GM21619 (cell line): ENCODE results near the gene GRAP.
"Not testable (repeated sequence)": the region's sequence is repeated elsewhere in the genome, so short reads cannot be mapped to it uniquely, and the experiment has no call there.

Experiments used
- ATAC-seq: cut with Tn5 transposase; IDR thresholded peaks from one replicate; pipeline ENCODE4 v1.9.1; 2021; ENCODE audit not compliant: unreplicated experiment

Gene GRAP

GRCh38 chr17:19043032-19043431, 3.7 kb downstream of the GRAP start:
- ATAC-seq: not testable (repeated sequence)

- not testable (repeated sequence) for ATAC-seq
These were observed 4.4 kb downstream of the GRAP start for GRCh38 chr17:19042369-19042768.

DNA sequence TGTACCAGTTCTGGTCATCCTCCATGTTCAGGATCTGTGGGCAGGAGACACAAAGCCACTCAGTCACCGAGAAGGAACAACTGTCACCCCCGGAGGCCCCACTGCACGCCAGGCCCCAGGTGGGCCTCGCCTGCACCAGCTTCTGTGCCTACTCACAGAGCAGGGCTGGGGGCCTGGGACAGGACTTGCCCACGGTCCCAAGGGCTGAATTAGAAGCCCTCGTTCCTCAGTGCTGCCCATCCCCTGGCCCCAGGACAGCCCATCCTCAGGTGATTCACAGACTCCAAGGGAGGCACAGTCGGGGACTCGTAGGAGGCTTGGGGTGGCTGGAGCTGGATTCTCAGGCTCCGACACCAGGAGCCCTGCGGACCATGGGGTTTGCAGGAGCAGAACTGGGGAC, 4.9 kb downstream of the GRAP start:
- not testable (repeated sequence) for ATAC-seq

GRCh38 chr17:19040350-19040749, 6.4 kb downstream of the GRAP start:
- not testable (repeated sequence) for ATAC-seq

- not testable (repeated sequence) for ATAC-seq
These were observed 8.0 kb downstream of the GRAP start for GRCh38 chr17:19038730-19039129.

GRCh38 chr17:19038007-19038406, 8.8 kb downstream of the GRAP start:
- not testable (repeated sequence) for ATAC-seq

- ATAC-seq: not testable (repeated sequence)
These were observed 9.2 kb downstream of the GRAP start for GRCh38 chr17:19037547-19037946.

GRCh38 chr17:19036186-19036585, 10.6 kb downstream of the GRAP start:
- ATAC-seq: not testable (repeated sequence)

- not testable (repeated sequence) for ATAC-seq
These were observed 14.3 kb downstream of the GRAP start for GRCh38 chr17:19032377-19032988.

- not testable (repeated sequence) for ATAC-seq
These were observed 15.0 kb downstream of the GRAP start for GRCh38 chr17:19031729-19032128.

DNA sequence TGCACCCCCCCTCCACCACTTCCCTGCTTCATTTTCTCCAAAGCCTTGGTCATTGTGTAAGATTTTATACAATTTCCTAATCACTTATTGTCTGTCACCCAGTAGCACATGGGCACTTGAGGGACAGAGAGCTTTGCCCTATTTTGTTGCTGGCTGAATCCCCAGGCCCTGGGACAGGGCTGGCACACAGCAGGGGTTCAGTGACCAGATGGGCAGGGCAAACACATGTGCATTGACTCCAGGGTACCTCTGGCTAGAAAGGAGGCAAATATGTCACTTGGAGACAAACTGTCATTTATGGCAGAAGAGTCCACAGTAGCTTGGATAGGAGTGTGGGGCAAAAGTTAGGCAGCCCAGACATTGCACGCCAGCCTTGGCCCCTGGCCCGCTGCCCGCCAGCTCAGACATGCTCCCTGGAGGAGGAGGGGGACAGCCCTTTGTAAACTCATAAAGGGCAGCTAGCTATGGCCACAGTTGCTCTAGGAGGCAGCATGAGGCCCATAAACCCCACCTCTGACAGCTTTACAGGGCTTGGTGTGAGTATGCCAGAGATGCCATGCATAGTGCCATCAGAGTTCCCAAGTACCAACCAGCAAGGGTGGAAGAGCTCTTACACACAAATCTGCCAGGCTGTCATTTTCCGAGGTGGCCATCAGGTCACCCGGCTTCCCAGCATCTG, 15.8 kb downstream of the GRAP start:
- not testable (repeated sequence) for ATAC-seq

- ATAC-seq: not testable (repeated sequence)
These were observed 17.0 kb downstream of the GRAP start for GRCh38 chr17:19029740-19030139.

GRCh38 chr17:19028671-19029070, 18.1 kb downstream of the GRAP start:
- ATAC-seq: not testable (repeated sequence)

DNA sequence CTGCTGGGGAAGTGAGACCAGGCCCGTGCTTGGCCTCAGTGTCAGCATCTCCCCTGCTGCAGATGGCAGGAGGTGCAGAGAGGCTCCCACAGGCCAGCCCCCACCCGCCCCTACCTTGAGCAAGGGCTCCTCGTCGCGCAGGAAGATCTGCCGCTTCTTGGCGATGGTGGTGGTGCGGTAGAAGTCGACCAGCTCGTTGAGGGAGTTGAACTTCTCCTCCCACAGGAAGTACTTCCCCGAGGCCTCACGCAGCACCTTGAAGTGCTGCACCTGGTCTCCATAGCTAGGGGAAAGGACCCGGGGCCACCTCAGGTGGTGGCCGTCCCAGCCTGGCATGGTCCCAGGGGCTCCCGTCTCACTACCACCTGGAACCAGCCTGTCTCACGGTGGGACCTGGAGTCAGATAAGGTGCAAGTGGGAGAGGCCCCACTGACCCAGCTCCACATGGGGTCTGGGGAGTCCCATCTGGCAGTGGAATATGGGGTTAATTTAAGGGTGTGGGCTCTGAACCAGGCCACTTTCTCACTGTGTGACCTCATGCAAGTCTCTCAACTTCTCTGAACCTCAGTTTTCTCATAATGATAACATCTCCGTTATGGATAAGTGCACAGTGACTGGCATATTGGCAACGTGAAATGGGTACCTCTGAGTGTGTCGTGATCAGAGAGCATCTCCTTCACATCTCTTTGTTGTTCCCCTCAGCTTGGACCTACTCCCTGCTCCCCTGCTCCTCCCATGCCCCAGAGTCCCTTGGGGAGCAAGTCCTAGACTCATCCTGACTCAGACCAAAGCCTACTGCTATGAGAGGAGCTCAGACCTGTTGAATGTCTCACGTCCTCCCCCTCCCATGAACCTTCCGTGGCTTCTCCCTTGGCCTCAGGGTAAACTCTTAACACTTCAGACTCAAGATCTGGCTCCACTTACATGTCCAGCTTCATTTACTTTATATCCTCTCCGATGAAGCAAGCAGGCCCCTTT, 22.4 kb downstream of the GRAP start:
- ATAC-seq: no peak

GRCh38 chr17:19023209-19023999, 23.4 kb downstream of the GRAP start:
- ATAC-seq: no peak

DNA sequence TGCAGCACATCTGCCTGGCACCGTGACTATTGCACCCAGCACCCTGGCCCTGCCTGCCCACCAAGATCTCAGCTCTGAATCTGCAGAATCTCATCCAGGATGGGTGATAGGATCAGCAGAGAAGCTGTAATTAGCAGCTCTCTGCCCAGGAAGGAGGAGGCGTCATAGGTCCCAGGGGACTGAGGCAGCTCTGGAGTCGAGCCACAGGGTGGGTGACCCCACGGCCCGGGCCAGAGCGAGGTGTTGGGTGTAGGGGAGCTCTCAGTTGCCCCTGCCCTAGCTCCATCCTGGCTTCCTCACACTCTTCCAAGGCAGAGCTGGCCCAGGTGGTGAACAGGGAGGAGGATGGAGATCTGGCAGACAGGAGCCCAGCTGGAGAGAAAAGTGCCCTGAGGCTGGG, 24.0 kb downstream of the GRAP start:
- ATAC-seq: no peak

GRCh38 chr17:19022128-19022527, 24.6 kb downstream of the GRAP start:
- ATAC-seq: no peak

DNA sequence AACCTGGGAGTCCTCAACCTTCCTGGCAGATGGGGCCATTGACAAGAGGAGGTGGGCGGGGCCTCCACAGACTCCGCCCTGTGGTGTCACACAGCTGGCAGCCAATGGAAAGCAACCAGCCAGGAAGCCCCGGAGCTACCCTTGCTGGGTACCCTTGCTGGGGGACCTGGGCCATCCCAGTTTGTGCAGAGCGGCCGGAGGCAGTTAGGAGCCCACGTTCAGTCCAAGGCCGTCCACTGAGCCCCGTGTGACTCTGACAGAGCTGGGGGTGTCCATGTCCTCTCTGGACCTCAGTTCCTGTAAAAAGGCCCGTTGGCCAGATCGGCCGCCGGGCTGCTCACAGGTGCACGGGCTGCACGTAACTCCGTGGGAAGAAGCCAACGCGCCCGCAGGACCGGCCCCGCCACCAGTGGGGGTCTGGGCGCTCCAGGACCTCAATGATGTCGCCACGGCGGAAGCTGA, 25.1 kb downstream of the GRAP start:
- ATAC-seq: no peak

GRCh38 chr17:19021011-19021621, 25.6 kb downstream of the GRAP start:
- not testable (repeated sequence) for ATAC-seq

- ATAC-seq: no peak
These were observed 26.7 kb downstream of the GRAP start for GRCh38 chr17:19020016-19020415.
